ENCODE measurements around the gene MUC3A.

DNA sequence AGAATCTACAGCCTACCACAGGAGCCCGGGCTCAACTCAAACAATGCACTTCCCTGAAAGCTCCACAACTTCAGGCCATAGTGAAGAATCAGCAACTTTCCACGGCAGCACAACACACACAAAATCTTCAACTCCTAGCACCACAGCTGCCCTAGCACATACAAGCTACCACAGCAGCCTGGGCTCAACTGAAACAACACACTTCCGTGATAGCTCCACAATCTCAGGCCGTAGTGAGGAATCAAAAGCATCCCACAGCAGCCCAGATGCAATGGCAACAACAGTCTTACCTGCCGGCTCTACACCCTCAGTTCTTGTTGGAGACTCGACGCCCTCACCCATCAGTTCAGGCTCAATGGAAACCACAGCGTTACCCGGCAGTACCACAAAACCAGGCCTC is 42.3 kb downstream of the MUC3A start:
- TF ChIP-seq, protein P1, sequence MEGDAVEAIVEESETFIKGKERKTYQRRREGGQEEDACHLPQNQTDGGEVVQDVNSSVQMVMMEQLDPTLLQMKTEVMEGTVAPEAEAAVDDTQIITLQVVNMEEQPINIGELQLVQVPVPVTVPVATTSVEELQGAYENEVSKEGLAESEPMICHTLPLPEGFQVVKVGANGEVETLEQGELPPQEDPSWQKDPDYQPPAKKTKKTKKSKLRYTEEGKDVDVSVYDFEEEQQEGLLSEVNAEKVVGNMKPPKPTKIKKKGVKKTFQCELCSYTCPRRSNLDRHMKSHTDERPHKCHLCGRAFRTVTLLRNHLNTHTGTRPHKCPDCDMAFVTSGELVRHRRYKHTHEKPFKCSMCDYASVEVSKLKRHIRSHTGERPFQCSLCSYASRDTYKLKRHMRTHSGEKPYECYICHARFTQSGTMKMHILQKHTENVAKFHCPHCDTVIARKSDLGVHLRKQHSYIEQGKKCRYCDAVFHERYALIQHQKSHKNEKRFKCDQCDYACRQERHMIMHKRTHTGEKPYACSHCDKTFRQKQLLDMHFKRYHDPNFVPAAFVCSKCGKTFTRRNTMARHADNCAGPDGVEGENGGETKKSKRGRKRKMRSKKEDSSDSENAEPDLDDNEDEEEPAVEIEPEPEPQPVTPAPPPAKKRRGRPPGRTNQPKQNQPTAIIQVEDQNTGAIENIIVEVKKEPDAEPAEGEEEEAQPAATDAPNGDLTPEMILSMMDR (IDR thresholded peaks at IDR 0.05), result no peak
- no peak for TF ChIP-seq POLR2A (IDR thresholded peaks at IDR 0.05)

Measured in right lobe of liver (tissue), 4 donors.